Peyer's patch (tissue), 4 donors: ENCODE data around the gene HRH2. TPM values are rescaled to one million over a fixed set of nuclear protein-coding genes. Genes with fewer than 3 reads are reported as not detected.
"Not testable (repeated sequence)": the region's sequence is repeated elsewhere in the genome, so short reads cannot be mapped to it uniquely, and the experiment has no call there.

Source experiments
- DNase-seq, 3 donors: peaks; one replicate each; pipeline ENCODE4 v3.0.0-alpha.2; 2017 to 2019
- H3K27ac ChIP-seq, 4 donors: fragments of 200-600 bp; sonication (generic); one replicate each; pipeline ENCODE4 v1.5.1; 2016 to 2019
- H3K27me3 ChIP-seq, 2 donors: fragments of 200-600 bp; sonication (generic); one replicate each; pipeline ENCODE4 v1.5.1; 2019
- H3K36me3 ChIP-seq, 3 donors: fragments of 200-600 bp; sonication (generic); one replicate each; pipeline ENCODE4 v1.5.1; 2016 to 2019
- H3K4me1 ChIP-seq, 4 donors: fragments of 200-600 bp; sonication (generic); one replicate each; pipeline ENCODE4 v1.5.1; 2016 to 2019
- H3K4me3 ChIP-seq, 4 donors: fragments of 200-600 bp; sonication (generic); 1 replicate in 3 of 4; 2 replicates in 1 of 4; pipeline ENCODE4 v1.5.1; 2016 to 2019; ENCODE audit warnings: mild to moderate bottlenecking in 1 of 4
- H3K9me3 ChIP-seq, 4 donors: fragments of 200-600 bp; sonication (generic); one replicate each; pipeline ENCODE4 v1.5.1; 2016 to 2019; ENCODE audit warnings: mild to moderate bottlenecking in 1 of 4
- CTCF ChIP-seq, 6 experiments: fragments of 450-650 bp in 4 of 6; fragments of 200-600 bp in 2 of 6; sonication (generic) in 1 of 6; IDR thresholded peaks; one replicate each; pipeline ENCODE4 v1.5.1; 2017 to 2019; ENCODE audit warnings: antibody characterized with exemption in 6 of 6, mild to moderate bottlenecking in 3 of 6, moderate library complexity in 1 of 6
- POLR2A ChIP-seq, 2 donors: fragments of 450-650 bp; IDR thresholded peaks; one replicate each; pipeline ENCODE4 v1.5.1; 2017; ENCODE audit warnings: antibody characterized with exemption in 2 of 2, mild to moderate bottlenecking in 2 of 2, moderate library complexity in 2 of 2
- total RNA-seq, 4 donors: library from RNA; depleted of rRNA; stranded (reverse); fragments of >200 nt; gene quantifications; one replicate each; pipeline ENCODE4 v1.1.0, GENCODE V29; 2016

The HRH2 gene
- total RNA-seq, 4 donors from 2014 or later = 0.83 to 8.6 (median 2.2) TPM

GRCh38 chr5:175714479-175715085, 56.7 kb downstream of the HRH2 start:
- Histone ChIP-seq H3K9me3 (peaks cover 0 to 3% (median 0%) of the 10 kb centered on the region in 4 donors), H3K4me3 (no peak overlapping the region), H3K36me3 (no peaks in the 10 kb centered on the region), H3K27me3 (no peaks in the 10 kb centered on the region), H3K4me1 (no peaks in the 10 kb centered on the region), H3K27ac (no peak overlapping the region)
- DNase-seq = peak in 1 of 3 donors; percentile 17
- no peak for TF ChIP-seq CTCF (IDR thresholded peaks at IDR 0.05)

GRCh38 chr5:175715627-175716522, 58.0 kb downstream of the HRH2 start:
- TF ChIP-seq CTCF (IDR thresholded peaks at IDR 0.05) = no peak
- TF ChIP-seq POLR2A (IDR thresholded peaks at IDR 0.05) = no peak
- H3K27ac ChIP-seq = no peak overlapping the region
- peak in 1 of 3 donors; percentile 18 for DNase-seq

GRCh38 chr5:175717837-175718236, 60.0 kb downstream of the HRH2 start:
- no peaks in the 10 kb centered on the region for H3K36me3 ChIP-seq
- no peak overlapping the region for H3K4me3 ChIP-seq
- no peaks in the 10 kb centered on the region for H3K4me1 ChIP-seq
- peaks cover 0 to 3% (median 0%) of the 10 kb centered on the region in 4 donors for H3K9me3 ChIP-seq
- no peaks in the 10 kb centered on the region for H3K27me3 ChIP-seq
- TF ChIP-seq CTCF (IDR thresholded peaks at IDR 0.05) = no peak
- H3K27ac ChIP-seq = no peak overlapping the region
- DNase-seq = no peak

More at GRCh38 chr5:175715627-175716522, 58.0 kb downstream of the HRH2 start:
- H3K9me3 ChIP-seq = peaks cover 0 to 3% (median 0%) of the 10 kb centered on the region in 4 donors
- no peak overlapping the region for H3K4me3 ChIP-seq
- no peaks in the 10 kb centered on the region for H3K27me3 ChIP-seq
- H3K4me1 ChIP-seq = no peaks in the 10 kb centered on the region
- H3K36me3 ChIP-seq = no peaks in the 10 kb centered on the region

- Histone ChIP-seq H3K4me1 (no peaks in the 10 kb centered on the region), H3K27ac (no peak overlapping the region), H3K36me3 (no peaks in the 10 kb centered on the region), H3K4me3 (no peak overlapping the region), H3K9me3 (peaks cover 0 to 3% (median 0%) of the 10 kb centered on the region in 4 donors), H3K27me3 (no peaks in the 10 kb centered on the region)
- DNase-seq = peak; percentile 22 to 84 (median 68)
- TF ChIP-seq CTCF (IDR thresholded peaks at IDR 0.05) = peak in 5 of 6 experiments; percentile 17 to 84 (median 77)
- no peak for TF ChIP-seq POLR2A (IDR thresholded peaks at IDR 0.05)
Measured at GRCh38 chr5:175718401-175719108, 60.7 kb downstream of the HRH2 start.

- H3K27ac ChIP-seq, H3K36me3 ChIP-seq, H3K9me3 ChIP-seq, H3K4me1 ChIP-seq, H3K4me3 ChIP-seq, H3K27me3 ChIP-seq: not testable (repeated sequence)
- peak in 1 of 3 donors; percentile 2 for DNase-seq
Measured at GRCh38 chr5:175719109-175719432, 61.2 kb downstream of the HRH2 start.
